ENCODE results near the gene PTPN23. TPM values are rescaled to one million over a fixed set of nuclear protein-coding genes. Genes with fewer than 3 reads are reported as not detected.
"Not testable (repeated sequence)": the region's sequence is repeated elsewhere in the genome, so short reads cannot be mapped to it uniquely, and the experiment has no call there.

Gene PTPN23
- total RNA-seq, 2 experiments from 2014 or later: 30.1 to 34.5 TPM

DNA sequence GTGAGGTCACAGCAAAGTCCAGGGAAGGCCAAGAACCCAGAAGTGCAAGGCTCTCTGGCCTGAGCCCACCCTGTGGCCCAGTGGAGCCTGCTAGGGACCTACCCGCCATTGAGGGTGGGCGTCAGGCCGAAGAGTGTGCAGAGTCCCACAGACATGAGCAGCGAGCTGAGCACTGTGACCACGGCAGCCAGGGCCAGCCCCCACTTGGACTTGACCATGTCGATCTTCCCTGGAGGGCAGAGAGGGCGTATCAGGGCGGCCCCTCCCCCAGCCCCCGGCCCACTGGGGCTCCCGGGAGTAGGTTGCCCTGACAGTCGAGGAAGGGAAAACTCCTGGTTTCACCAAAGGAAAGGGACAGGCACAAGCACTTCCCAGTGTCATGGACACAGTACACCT is 44.6 kb downstream of the PTPN23 start:
- CTCF ChIA-PET: no interaction called here
- POLR2A ChIA-PET: no interaction called here

DNA sequence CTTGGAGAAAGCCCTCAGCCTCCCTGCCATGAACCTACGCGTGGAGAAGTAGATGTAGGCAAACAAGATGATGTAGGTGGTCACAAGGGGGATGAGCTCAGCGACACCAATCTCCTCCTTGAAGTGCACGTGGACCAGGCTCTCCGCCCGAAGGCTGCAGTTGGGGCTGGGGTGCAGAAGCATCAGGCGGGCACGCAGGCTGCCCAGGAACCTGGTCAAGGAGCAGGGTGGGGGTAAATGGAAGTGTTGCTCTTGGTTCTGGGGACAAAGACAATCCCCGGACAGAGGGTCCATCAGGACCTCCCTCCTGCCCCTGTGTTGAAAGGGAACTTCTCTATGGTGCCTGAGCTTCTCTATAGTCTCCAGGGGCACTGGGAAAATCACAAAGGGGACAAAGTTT is 45.1 kb downstream of the PTPN23 start:
- ChIA-PET POLR2A (no interaction called here), CTCF (no interaction called here)

DNA sequence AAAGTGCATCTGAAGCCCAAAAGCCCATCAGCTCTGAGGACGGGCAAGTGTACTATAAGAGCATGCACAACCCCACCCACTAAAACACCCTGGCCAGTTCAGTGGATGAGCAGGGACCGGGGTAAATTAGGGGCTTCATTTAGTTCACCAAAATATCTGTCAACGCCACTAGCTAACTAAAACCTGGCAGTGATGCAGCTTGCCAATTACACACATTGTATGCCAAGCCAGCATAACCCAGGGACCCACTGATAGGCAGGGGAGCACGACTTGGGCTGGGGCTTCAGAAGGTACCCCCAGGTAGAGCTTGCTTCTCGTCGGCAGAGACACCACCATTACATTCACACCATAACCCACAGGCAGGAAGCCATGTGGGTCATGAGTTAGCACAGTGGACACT is 47.0 kb downstream of the PTPN23 start:
- ChIA-PET POLR2A (no interaction called here), CTCF (no interaction called here)

DNA sequence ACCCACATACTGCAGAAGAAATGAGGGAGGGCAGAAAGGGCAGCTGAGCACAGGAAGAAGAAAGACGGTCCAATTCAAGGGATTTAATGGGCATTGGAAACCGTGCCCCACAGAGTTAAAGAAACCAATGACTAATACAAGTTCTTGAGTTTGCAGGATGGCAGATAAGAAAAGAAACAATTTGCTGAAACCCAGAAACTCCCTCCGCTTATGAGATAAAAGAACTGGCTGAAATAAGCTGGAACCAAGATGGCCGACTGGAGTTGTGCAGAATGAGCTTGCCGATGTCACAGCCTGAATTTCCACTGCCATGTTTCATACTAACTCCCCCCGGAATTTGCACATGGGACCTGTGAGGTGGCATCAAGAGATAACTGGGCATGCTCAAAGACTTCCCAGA is 47.8 kb downstream of the PTPN23 start:
- CTCF ChIA-PET: no interaction called here

DNA sequence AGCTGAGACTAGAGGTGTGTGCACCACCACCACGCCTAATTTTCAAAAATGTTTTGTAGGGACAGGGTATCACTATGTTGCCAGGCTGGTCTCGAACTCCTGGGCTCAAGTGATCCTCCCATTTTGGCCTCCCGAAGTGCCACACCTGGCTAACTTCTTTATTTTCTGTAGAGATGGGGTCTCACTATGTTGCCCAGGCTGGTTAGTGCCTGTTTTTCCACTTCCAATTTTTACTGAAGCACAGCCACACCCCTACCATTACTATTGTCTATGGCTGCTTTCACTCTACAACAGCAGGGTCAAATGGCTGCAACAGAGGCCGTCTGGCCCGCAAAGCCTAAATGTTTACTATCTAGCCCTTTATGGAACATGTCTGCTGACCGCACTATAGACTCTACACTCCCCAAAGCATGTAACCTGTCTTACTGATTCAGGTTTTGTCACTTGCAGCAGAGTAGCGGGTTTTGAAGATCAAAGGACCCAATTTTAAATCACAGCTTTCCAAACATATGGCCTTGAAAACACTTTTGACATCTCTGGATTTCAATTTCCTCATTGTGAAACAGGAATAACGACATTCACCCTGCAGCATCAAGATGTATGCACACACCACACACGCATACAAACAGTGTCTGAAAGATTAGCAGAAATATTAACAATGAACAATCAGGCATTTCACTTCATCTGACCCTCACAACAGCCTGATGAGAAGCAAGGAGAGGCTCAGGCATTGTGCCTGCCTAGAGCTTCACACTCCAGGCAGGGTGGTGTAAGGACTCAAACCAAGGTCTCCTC is 48.9 kb downstream of the PTPN23 start:
- POLR2A ChIA-PET: no interaction called here
- CTCF ChIA-PET: interaction anchor here (0.9 kb wide), 1 partner anchor 8 kb away, joined by 3 read pairs; no protein-coding TSS in a partner anchor

More for the DNA sequence above, 47.8 kb downstream of the PTPN23 start:
- POLR2A ChIA-PET: no interaction called here

DNA sequence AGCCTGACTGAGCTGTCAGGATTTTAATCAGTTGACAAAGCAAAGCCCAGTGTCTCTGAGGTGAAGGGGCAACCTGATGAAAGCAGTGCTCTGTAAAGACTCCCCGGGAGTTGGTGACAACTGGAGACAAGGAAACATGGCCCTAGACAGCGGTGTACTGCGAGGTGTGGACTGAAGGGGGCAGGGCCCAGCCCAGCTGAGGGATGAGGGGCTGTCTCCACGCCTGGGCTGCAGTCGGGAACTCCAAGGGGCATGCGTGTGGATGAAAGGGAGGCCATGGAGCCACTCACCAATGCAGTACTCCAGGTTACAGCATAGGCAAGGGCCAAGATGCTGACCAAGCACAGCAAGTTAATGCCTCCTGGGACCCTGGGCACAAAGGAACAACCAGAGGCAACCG is 49.8 kb downstream of the PTPN23 start:
- ChIA-PET POLR2A (no interaction called here), CTCF (interaction anchor here (0.9 kb wide), 1 partner anchor 9 kb away, joined by 3 read pairs; no protein-coding TSS in a partner anchor)

DNA sequence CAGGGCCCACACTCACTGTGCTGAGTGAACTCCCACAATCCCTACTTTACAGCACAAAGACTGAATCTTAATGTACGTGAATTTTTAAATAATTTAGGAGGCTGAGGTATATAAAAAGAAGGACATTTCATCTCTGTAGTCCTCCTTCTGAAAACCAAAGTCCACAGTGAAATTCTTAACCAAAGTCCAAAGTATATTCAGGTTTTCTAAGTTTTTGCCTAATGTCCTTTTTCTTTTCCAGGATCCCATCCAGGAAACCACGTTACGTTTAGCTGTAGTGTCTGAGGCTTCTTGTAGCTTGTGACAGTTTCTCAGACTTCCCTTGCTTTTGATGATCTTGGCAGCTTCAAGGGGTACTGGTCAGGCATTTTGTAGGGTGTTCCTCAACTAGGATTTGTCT is 50.4 kb downstream of the PTPN23 start:
- ChIA-PET CTCF (interaction anchor here (1.5 kb wide), 1 partner anchor 10 kb away, joined by 3 read pairs; no protein-coding TSS in a partner anchor), POLR2A (no interaction called here)

DNA sequence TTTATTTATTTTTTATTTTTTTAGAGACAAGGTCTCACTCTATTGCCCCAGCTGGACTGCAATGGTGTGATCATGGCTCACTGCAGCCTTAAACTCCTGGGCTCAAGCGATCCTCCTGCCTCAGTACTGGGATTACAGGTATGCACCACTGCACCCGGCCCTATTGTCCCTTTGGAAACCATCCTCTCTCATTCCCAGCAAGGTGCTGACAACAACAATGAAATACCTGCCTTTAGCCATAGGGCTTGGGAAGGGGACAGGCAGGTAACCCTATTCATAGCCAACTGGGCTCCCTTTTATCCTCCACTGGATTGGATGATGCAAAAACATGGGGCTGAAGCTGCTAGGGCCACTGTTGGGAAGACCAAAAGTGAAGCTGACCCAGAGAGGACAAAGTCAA is 51.9 kb downstream of the PTPN23 start:
- CTCF ChIA-PET: interaction anchor here (0.7 to 1.5 kb wide), 2 partner anchors 12 to 566 kb away, joined by 3 read pairs; no protein-coding TSS in a partner anchor
- POLR2A ChIA-PET: no interaction called here

DNA sequence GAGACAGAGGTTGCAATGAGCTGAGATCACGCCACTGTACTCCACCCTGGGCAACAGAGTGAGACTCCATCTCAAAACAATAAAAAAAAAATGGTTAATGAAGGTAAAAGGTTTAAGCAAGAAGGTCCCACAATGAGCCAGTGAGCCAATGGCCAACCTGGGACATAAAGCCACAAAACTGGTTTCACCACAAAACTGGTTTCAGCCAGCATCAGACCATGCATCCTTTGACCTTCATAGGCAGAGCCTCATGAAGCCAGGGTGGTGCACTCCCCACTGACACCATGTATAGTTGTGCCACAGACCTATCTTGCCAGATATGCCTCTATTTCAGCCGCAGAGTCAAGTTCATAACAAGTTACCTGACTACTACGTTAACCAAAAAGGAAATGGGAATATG is 53.0 kb downstream of the PTPN23 start:
- ChIA-PET CTCF (no interaction called here), POLR2A (no interaction called here)

DNA sequence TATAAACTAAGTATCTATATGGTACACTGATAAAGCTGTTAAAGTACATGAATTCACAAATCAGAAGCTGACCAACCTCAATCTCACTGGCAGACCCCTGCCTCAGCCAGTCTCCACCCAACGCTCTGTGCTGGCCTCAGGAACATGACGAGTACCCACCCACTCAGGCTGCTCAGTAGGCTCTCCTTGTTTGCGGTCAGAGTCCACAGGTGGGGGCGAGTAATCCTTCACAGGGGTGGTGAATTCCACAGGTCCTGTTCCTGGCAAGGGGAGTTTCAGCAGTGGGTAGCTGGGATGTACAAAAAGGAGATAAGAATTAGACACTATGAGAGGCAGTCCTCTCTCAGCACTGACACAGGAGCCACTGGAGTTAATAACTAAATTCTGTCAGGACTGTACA is 54.0 kb downstream of the PTPN23 start:
- POLR2A ChIA-PET: no interaction called here
- CTCF ChIA-PET: interaction anchor here (1.0 kb wide), 1 partner anchor 13 kb away, joined by 3 read pairs; no protein-coding TSS in a partner anchor

DNA sequence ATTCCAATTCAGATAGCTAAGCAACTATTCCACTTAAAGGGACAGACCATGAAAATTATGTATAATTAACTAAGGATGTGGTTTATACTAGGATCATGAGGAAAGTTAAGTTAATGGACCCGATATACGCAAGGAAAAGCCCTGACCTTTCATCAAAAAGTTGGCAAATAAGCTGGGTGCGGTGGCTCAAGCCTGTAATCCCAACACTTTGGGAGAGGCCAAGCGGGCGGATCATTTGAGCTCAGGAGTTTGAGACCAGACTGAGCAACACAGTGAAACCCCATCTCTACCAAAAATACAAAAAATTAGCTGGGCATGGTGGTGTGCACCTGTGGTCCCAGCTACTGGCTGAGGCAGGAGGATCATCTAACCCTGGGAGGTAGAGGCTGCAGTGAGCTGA is 55.4 kb downstream of the PTPN23 start:
- ChIA-PET POLR2A (no interaction called here), CTCF (interaction anchor here (0.6 kb wide), 2 partner anchors 19 to 26 kb away, joined by 3 to 5 read pairs; no protein-coding TSS in a partner anchor)

DNA sequence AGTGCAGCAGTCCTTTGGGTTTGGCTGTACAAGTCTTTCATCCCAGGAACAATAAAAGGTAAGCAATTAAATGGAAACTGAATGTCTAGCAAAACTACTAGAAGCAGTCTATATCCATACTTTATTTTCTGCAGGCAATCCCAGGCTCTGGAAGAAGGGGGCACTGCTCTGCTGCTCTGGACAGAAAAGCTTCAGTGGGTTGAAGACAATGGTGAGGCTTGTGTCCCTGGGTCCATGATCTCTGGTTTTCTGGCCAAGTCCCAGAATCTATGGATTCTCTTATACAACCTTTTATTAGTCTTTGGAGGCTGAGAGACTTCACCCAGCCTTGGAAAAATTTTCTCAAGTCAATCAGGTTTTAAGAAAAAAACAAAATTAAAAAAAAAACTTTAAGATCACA is 59.3 kb downstream of the PTPN23 start:
- ChIA-PET CTCF (no interaction called here), POLR2A (no interaction called here)

DNA sequence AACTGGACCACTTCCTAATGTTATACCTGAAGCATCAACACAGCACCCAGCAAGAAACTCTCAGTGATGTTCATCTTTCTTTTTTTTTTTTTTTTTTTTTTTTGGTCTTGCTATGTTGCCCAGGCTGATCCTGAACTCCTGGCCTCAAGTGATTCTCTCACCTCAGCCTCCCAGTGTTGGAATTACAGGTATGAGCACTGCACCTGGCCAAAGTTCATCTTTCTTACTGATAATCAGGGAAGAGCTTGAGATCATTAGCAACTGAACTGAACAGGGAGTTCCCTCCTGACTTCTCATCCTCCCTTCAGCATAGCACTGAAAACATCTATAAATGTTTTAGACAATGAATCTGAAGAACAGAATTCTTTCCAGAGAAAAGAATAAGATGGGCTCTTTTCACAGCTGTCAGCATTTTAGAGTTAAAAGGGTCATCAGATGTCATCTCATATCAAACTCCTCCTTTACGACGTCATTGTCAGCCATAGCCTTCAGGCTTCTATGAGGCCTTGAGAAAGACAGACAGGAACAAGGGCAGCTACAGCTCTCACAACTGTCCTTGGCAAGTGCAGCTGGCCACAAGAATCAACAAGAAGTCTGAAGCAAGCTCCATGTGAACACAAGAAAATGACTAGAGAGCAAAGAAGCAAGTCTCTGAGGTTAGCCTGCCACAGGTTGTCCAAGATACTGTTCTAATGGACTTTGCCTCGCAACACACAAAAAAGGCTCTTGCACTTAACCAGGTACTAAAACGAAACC is 61.2 kb downstream of the PTPN23 start:
- ChIA-PET POLR2A (no interaction called here), CTCF (interaction anchor here (0.6 to 1.0 kb wide), 2 partner anchors 21 to 347 kb away, joined by 3 read pairs; no protein-coding TSS in a partner anchor)

DNA sequence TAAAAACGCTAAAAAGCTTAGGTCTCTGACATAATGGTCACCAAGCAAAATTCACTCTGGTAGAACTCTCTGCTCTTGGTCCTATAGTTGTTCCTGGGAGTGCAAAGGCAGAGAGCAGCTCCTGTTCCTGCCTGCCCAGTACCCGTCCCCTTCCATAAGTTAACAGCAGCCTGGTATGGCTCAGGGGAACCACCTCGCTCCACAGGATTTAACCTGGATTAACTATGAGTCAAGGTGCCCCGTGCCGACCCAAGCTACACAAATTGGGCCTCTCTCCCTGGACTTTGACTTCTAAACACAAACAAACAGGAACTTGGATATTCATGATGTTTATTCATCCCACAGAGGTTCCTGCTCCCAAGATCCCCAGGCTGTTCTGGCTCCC is 62.8 kb downstream of the PTPN23 start:
- CTCF ChIA-PET: no interaction called here

DNA sequence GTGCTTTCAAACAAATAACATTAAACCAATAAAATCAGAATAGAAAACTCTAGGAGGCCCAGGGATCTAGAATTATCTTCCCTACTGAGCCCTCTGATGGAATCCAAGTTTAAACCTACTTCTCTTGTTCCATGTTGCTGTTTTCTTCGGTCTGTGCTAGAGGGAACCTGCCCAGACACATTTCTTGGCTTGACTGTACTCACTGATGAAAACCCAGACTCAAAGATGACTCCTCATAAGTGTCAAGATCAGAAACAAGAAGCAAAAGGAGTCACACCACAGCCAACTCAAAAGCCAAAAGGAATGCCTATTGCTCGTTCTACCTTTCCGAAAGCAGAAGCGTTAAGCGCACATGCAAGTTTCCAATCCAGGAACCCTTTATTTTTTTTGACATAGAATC is 63.3 kb downstream of the PTPN23 start:
- CTCF ChIA-PET: no interaction called here
- POLR2A ChIA-PET: no interaction called here

More for the DNA sequence above, 62.8 kb downstream of the PTPN23 start:
- POLR2A ChIA-PET: no interaction called here

DNA sequence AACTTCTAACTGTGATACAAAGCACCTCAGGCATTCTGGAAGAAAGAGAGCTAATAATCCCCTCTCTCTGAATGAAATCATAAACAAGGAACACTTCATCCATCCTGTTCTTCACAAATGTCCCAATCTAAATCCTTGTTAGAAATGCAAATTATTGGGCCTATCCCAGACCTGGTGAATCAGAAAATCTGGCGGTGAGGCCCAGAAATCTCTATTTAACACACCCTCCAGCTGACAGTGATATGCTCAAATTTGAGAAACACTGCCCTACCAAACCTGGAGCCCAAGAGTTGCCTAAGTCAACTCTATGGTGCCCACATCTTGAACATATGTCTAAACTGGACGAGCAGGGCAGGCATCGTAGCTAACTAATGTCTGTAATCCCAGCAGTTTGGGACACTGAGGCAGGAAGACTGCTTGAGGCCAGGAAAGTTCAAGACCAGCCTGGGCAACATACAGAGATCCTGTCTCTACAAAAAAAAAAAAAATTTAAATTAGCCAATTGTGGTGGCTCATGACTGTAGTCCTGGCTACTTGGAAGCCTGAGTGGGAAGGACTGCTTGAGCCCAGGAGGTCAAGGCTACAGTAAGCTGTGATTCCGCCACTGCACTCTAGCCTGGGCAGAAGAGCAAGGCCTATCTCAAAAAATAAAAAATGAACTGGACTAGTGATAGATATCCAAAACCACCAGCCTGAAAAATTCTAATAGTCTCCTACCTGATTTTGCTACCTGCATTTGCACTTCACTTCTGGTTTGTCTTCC is 71.8 kb downstream of the PTPN23 start:
- ChIA-PET CTCF (no interaction called here), POLR2A (no interaction called here)

DNA sequence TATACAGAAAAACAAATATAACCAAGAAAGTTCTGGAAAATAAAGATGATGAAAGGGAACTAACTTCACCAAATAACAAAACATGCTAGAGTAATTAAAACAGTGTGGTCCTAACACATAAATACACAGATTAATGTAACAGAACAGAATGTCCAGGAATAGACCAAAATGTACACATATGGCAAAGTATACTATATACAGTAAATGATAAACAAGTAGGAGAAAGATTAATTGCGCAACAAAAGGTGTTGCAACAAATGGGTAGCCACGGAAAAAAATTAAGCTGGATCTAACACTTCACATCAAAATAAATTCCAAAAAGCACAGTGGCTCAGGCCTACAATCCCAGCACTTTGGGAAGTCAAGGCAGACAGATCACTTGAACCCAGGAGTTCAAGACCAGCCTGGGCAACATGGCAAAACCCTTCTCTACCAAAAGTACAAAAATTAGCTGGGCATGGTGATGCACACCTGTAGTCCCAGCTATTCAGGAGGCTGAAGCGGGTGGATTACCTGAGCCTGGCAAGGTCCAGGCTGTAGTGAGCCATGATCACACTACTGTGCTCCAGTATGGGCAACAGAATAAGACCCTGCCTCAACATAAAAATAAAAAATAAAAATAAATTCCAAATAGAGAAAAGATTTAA is 75.1 kb downstream of the PTPN23 start:
- ChIA-PET CTCF (interaction anchor here (0.8 kb wide), 1 partner anchor 721 kb away, joined by 3 read pairs; no protein-coding TSS in a partner anchor), POLR2A (no interaction called here)

DNA sequence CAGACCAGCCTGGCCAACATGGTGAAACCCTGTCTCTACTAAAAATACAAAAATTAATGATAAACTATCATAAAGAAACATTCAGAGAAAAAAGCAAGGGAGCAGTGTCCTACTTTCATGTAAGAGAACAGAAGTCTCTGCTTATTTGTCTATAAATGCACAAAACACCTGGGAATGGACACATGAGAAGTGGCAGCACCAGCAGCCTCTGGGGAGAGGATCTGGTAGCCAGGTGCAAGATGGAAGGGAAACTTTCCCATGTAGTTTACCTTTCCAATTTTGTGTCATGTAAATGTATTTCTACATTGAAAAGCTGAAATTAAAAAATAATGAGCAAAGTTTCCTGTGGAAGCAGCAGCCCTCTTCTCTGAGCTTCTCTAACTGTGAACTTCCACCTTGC is 76.2 kb downstream of the PTPN23 start:
- ChIA-PET CTCF (no interaction called here), POLR2A (no interaction called here)

DNA sequence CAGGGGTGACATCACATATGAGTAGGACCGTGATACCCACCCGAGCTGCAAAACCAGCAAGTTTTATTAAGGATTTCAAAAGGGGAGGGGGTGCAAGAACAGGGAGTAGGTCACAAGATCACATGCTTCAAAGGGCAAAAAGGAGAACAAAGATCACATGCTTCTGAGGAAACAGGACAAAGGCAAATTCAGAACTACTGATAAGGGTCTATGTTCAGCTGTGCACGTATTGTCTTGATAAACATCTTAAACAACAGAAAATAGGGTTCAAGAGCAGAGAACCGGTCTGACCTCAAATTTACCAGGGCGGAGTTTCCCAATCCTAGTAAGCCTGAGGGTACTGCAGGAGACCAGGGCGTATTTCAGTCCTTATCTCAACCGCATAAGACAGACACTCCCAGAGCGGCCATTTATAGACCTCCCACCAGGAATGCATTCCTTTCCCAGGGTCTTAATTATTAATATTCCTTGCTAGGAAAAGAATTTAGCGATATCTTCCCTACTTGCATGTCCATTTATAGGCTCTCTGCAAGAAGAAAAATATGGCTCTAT is 78.8 kb downstream of the PTPN23 start:
- CTCF ChIA-PET: interaction anchor here (0.7 kb wide), 1 partner anchor 39 kb away, joined by 3 read pairs; no protein-coding TSS in a partner anchor
- POLR2A ChIA-PET: not testable (repeated sequence)

Measured in activated CD8-positive, alpha-beta memory T cell treated with anti-CD3 and anti-CD28 coated beads for 36 hours (primary cell).